ENCODE data around the gene PNLIPRP2.

- no peak for TF ChIP-seq EZH2phosphoT487 (IDR thresholded peaks at IDR 0.05; ENCODE audit: borderline replicate concordance, low read depth, low read length)
- no peak for TF ChIP-seq CTCF (conservative IDR thresholded peaks at IDR 0.05; ENCODE audit: low read length)
Observed at GRCh38 chr10:116625845-116626244, 5.1 kb downstream of the PNLIPRP2 start.
